GM18870 (cell line): ENCODE results near the gene HMGCLL1.

Experiments used
- ATAC-seq: cut with Tn5 transposase; IDR thresholded peaks from one replicate; pipeline ENCODE4 v1.9.1; 2021; ENCODE audit warnings: moderate library complexity; ENCODE audit not compliant: unreplicated experiment

The HMGCLL1 gene

DNA sequence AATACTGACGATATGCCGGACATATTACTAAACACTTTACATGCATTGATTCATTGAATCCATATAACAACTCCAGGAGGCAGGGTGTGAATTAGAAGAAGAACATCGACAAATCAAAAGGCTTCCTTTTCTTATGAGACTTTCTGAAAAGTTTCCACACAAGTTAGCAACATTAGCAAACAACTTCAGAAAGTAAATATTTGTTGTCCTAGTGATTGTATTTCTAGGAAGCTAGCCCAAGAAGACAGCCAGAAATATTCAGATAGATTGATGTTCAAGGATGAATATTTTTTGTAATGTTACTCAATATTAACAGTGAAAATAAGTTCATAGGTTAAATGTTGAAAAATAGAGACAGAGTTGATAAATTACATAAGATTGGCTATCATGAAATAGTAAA lies 131.1 kb downstream of the HMGCLL1 start:
- no peak for ATAC-seq

DNA sequence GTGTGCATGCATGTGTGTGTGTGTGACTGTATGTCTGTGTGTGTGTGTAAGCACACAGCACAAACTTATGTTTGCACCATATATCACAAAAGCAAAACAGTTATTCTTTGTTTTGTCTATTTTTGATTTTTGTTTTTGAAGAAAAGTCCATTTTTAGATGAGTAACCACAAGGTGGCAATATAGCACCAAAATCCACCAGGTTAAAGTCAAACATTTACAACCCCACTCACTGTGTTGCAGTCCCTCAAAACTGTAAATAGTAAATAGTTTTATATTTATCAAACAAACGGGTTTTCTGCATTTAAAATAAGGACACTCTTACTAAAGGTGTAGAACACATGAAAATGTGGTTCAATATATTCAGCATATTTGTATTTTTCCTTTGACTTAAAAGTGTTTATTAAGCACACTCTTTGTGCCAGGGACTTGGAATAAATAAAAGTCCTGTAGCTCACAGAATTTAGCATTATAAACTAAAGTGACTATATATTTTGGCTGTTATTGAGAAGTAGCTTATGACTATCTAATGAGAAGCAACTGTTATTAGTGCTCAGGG lies 133.3 kb downstream of the HMGCLL1 start:
- no peak for ATAC-seq

DNA sequence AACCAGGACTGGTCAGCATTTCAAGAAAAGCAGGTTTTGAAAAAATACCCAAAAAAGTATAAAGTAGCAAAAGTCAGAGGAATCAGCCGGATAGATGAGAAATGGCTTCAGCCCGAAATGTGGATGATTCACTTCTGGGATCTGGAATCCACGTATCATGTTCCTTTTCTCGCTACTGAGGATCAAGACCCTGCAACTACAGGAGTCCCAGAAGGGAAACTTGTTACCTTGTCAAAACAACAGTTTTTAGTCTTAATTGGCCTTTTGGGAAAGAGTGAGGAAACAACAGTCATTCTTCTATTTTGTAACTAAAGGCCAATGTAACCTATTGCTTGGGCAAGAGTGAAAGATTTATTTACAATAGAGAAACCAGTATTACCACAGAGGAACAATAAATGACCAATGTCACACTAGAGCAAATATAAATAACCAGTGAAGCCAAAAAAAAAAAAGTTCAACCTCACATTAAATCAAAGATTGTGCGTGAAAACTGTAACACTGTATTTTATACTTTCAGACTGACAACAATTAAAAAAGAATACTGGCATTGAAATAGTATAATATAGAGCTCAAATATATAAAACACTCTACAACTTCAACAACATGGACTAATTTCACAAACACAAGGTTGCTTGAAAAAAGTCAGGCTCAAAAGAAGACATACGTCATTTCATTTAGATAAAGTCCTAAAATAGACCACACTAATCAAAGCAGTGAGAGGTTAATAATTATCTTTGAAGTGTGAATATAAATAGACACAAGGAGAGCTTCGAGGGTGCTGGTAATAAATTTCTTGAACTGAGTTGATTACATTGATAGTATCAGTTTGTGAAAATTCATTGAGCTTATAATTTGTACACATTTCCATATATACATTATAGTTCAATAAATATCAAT lies 135.5 kb downstream of the HMGCLL1 start:
- ATAC-seq, result no peak

DNA sequence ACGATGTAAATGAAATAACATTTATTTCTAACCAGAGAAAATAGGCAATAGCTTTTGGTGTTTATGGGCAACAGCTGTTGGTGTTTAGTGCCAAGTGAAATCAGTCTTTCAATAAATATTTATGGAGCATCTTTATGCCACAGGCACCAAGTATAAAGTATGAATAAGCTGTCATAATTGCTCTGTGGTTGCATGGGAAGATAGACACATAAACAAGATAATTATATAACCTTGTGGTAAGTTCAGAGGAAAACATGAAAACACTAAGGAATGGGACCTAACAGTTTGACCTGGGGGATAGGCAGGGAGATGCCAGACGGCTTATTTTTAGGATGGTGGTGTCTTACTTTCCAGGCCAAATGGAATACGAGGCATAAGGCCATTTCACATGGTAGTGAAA lies 140.8 kb downstream of the HMGCLL1 start:
- ATAC-seq, result no peak

DNA sequence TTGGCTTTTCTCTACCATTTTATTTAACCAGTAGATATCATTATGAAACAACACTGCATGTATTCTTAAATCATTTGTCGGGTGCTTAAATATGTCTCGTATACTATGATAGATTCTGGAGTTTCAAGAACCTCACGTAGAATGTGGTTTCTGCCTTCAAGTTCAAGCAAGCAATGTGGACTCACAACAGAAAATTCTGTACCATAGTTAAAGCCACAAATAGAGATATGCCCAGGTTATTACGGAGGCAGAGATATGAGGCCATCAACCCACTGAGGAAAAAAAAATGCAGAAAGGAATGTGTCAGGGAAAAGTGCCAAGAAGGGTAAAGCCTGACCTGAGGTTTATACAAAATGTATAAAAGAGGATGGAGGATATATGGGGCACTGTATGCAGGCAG lies 141.9 kb downstream of the HMGCLL1 start:
- no peak for ATAC-seq

DNA sequence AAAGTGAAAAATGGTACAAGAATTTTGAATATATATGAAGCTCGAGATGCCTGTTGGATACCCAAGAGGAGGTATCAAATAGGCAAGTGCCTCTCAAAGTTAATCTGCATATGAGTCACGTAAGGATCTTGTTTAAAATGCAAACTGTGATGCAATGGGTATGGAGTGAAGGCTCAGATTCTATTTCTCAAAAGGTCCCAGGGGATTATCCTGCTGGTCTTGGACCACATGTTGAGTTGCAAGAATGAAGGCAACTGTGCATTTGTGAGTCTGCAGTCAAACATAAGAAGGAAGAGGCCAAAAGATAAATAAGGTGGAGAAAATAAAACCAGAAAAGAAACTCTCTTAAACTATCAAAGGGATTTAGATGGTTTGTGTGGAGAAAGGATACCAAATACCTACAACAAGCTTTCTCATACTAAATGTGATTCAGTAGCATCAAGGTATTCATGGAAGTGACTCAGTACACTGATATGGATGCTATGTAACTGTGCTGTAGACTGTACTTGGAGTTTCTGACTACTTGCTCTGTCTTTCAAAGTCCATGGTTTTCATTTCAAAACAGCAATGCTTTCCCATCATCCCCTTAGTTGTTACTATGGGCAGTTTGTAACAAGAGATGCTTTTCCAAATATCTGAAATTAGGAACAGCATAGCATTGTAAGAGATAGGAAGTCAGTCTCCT lies 145.4 kb downstream of the HMGCLL1 start:
- ATAC-seq, result no peak

DNA sequence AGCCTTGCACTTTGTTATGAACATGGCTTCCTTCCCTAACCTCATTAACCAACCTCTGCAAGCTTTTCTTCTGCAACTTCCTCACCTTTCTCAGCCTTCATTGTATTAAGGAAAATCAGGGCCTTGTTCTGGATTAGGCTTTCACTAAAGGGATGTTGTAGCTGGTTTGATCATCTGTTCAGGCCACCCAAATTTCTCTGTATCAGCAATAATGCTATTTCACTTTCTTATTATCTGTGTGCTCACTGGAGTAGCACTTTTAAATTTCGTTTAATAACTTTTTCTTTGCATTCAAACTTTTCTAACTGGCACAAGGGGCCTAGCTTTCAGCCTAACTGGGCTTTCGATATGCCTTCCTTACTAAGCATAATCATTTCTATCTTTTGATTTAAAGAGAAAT lies 155.1 kb downstream of the HMGCLL1 start:
- no peak for ATAC-seq

DNA sequence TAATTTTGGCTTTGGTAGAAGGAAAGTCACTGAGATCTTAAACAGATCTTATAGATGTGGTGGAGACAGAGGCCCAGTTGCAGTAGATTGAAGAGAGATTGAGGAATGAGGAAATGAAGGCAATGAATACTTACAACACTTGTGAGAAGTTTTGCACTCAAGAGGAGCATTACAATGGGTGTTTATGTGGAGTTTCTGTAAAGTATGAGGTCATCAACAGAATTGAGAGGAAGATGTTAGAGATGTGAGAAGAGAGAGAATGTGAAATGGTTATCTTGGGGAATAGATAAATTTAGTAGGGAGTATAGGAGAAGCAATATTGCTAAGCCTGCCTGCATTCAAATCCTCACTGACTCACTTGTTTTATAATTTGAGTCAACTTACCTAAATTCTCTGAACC lies 168.3 kb downstream of the HMGCLL1 start:
- no peak for ATAC-seq

DNA sequence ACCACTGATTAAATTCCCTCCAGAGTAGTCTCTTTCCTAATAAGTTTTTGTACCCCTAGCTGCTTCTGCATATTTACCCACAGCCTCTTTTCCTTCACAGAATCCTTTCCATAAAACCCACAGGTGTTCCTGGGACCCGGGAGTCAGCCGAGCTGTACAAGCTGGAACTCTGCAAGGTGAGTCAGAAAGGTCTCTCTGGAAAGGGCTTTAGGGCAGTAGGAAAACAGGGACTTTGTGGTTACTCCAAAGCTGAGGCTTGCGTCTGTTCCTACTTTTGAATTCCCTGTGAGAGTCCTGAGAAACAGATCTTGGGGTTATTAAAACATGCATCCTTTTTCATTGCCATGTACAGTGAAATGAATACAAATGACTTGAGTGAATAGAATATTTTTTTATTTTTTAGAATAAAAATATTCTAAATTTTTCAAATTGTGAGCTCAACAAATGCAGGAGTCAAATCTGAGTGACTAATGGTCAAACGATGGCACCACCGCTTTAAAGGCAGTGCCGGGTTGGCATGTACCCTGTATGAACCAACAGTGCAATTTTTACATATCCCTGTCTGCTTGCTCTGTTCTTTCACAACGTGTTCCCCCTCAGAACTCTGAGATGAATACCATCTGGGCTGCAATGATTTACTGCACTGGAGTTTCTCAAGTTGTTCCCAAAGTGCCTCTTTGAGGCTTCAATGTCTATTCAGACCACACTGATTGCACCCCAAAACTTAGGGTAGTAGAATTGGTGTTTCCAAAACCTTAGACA lies 173.3 kb downstream of the HMGCLL1 start:
- ATAC-seq, result no peak

DNA sequence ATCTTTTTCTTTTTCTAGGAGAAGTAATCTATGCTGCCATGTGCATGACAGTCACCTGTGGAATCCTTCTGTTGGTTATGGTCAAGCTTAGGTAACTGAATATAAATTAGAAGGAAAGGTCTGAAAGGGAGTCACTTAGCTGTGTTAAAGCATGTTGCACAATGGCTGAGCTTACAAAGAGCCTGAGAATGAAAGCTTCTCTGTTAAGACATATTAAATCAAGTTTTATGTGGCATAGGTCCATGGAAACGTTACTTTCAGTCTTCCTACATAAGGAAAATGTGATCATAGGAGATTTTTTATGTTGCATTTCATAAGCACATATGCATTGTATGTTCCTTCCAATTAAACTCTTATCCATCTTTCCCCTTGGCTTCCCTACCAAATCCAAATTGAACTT lies 179.6 kb downstream of the HMGCLL1 start:
- ATAC-seq, result no peak

DNA sequence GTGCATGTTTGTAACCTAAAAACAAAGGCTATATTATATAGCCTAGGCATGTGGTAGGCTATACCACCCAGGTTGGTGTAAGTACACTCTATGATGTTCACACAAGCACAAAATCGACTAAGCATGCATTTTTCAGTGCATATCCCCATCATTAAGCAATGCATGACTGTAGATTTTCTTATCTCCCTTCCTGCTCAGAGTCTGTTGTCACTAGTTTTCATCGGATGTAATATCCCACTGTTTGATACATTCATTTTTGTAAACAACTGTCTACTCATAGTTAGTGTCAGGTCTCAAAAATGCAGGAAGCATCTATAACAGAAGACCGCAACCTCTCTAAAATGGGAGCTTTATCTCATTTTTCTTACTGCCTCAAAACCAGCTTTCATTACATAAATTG lies 181.0 kb downstream of the HMGCLL1 start:
- ATAC-seq, result no peak

DNA sequence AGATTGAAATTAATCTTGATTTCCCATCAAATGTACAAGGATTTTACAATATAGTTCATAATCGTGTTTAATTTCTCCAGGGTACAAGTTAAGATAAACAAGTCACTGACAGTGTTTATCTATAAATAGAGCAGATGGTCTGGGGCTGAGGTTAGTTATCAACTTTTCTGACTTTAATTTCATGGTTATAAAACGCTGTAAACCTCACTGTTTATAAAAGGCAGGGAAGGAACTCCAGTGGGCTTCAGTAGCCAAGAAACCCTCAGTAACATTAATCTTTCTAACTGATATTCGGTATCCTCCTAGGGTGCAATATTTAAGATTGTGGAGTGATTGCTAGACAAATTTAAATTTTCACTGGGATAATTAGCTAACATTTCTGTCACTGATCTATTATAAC lies 183.1 kb downstream of the HMGCLL1 start:
- no peak for ATAC-seq

DNA sequence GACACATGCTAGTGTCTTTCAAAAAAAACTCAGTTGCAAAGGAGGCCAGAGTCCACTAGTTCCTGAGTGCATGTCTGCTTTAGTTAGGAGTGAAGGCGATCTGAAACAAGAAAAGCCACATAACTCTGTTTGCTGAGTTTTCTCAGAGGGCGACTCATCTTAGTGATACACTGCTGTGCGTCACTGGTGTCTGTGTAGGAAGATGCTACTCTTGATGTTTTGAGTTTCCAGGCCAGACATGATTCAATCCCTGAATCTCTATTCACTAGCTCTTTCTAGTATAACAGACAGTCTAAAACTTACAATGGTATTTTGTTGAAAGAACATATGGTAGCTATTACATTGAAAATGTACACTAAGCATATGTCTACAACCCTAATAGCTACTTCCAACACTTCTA lies 190.8 kb downstream of the HMGCLL1 start:
- no peak for ATAC-seq
